NCI-H510A treated with DMSO at 0.1 percent for 48 hours (cell line): ENCODE results near the gene PARG.
"Not testable (repeated sequence)": the region's sequence is repeated elsewhere in the genome, so short reads cannot be mapped to it uniquely, and the experiment has no call there.

Source experiments
- DNase-seq: peaks from one replicate; lab custom pipeline; 2025; lab: John Stamatoyannopoulos, UW

The PARG gene

DNA sequence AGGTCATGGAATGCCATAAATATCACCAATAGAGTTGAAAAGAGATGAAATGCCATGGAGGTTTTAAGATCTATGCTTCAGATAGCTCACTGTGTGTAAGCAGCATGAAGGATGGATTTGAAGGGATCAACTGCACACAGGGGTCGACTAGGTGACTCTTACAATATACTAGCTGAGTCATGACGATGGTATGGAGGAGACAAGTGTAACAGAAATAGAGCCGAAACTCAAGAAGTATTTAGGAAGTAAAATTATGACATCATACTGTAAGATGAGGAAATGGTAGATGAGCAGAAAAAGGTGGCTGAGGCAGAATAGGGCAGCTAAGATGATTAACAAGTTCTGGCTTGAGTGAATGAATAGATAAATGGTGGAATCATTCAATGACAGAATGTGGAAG is 38.0 kb downstream of the PARG start:
- DNase-seq, result not testable (repeated sequence)

DNA sequence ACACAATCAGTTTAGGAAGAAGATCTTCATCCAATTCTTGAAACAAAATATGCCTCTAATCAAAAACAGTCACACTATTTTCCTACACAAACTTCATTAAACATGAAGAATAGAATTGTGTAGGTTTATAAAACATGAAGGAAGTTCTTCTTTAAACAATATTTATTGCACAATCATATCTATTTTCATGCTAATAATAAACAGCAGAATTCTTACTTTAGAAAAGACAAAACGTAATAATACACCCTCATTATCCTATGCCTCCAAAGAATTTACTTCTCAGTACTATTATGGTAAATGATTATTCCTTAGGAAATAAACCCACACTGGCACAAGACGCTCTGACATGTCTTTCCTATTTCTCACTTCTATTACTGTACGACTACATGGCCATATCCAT is 41.4 kb downstream of the PARG start:
- not testable (repeated sequence) for DNase-seq

DNA sequence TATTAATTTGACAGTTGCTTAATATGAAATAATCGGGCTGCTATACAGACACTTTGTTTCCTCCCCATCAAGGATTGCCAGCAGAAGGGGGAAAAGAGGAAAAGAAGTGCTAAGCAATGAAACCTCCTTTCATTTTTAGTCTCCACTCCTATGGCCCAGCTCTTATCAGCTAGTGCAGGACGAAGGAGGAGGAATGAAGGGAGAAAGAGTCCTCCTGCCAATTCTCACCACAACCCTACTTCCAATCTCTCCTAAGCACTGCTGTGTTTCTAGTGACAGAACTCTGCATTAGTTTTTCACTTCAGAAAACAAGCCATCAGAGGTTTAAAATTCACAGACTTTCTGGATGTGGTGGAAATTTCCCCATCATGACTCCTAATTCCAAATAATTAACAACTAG is 41.8 kb downstream of the PARG start:
- not testable (repeated sequence) for DNase-seq

DNA sequence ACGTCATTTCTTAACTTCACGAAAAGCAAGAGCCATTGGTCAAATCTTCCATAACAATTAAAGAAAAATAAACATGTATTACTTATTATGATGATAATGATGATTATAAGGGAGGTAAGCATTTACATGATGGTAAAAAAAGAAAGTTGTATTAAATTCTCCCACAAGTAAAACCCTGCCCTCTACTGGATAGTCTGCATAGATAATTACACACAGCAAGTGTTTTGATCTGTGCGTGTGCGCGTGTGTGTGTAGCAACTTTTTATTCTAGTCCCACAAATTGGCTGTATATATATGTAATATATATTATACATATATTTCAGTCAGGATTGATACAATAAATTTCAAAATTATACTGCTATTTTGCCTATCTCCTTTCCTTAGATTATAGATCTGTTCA is 51.8 kb downstream of the PARG start:
- DNase-seq, result not testable (repeated sequence)

DNA sequence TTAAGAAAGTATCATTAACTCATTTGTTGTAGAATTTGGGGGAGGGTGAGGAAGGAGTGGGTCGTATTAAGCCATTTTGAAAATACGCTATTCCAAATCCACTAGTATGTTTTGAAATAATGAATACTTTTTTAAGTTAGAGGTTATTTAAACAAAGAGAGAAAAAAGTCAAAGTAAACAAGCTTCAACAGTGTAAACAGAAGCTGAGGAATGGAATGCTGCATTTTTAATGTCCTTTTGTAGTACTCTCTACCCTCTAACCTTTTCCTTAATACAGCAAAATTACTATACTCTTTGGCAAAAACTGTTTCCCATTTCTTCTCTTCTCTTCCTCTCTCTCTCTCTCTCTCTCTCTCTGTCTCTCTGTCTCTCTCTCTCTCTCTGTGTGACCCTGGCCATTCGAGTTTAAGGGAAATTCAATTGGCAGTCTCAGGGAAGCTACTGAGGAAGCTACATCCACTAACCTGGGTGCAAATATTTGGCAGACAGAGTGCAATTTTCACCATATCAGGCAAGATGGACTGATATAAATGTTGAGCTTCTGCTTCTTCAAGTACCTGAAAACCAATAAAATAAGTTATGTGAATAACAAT is 57.0 kb downstream of the PARG start:
- not testable (repeated sequence) for DNase-seq

DNA sequence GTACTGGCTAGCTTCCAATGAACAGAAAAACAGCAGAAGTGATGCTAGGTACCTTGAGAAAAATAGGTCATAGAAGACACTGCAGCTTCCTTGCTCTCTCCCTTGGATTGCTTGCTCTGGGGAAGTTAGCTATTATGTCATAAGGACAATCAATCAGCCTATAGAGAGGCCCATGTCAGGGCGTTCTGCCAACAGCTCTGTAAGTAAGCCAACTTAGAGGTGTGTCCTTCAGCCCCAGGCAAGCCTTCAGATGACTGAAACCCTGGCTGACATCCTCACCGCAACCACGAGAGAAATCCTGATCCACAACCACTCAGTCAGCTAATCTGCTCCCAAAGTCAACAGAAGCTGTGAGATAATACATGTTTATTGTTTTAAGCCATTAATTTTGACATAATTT is 58.0 kb downstream of the PARG start:
- not testable (repeated sequence) for DNase-seq

DNA sequence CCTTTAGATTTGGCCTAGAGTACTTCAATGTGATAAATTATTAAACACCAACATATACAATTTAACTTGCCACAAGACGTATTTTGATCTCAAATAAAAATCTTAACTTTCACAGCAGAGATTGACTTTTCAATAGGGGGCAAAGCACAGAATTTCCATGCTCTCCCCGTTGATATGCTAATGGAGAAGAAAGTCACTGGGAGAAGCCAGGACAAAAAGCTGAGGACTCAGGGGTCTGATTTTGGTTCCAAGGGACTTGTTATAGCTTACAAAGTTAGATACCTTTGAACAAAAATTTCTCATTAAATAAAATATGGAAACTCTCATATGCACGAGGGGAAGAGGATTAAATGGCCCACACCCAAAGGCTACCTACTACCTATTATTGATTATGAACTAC is 59.5 kb downstream of the PARG start:
- not testable (repeated sequence) for DNase-seq

DNA sequence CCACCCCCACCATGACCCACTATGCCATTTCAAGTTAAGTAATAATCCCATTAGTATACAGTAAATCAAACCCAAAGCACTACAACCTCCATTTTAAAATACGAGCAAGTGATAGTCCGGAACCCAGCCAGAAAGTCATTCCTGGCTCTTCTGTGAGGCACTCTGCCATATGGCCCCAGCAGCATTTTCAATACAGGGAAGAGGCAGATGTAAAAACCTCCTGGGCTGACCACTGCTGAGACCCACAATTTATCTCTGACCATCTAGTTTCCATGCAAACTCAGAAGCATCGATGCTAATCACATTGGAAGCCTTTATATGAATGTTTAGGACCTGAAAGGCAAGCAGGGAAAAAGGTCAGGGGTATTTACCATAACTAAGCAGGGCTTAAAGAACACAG is 69.1 kb downstream of the PARG start:
- not testable (repeated sequence) for DNase-seq

DNA sequence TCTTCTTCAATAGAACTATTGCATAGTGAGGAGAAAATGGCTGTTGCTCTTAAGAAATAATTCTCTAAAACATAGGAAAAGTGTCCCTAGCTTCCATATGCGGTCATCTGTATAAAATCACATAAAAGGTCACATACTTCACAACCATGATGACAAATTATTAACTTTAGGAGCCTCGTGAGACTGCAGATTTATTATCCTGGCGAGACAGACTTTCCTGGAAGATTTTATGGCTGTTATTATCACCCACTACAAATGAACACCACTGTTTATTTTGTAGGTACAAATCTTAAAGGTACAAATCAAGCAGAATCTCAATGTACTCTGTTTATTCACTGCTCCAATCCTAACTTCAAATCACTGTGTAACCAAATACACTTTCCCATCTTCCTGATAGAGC is 70.4 kb downstream of the PARG start:
- not testable (repeated sequence) for DNase-seq

DNA sequence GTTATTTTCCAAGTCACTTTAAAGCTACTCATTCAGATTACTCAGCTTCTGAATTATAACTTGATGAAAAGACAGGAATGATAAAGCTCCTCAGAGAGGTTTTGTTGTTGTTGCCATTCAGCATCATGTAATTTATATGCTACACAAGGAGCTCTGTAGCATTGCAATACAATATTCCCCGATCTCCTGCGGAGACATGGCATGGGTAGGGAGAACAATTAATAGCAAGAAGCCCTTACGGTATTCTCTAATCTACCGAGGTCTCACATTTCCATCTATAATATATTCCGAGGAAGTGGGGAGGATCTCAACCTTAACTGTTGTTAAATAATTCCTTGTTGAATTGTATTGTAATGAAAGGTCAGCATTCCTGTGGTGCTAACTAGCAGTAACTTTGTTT is 81.9 kb downstream of the PARG start:
- DNase-seq, result not testable (repeated sequence)

DNA sequence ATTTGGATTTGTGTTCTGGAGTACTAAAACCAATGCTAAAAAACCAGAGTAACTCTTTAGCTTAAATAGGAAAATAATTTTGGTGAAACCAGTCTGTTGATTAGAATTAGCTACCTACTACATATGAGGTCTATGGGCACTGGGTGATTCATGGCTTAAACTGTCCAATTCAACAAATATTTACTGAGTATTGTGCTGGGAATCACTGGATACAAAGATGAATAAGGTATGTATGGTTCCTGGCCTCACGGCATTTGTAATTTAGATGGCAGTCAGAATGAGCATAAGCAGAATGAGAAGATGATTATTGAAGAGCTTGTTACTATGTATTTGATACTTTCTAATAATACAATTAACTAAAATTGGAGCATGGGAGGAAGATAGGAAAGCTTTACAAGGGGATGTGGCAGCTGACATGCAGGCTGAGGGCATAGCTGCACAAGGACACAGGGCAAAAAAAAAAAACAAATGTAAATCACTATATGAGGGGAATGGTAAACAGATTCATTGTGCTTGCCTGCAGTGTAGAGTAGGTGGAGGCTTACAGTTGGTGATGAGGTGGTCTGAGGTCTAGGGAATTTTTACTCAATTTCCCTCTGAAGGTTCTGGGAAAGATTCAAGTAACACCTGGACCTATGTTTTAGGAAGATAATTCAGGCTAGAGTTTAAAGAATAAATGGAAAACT is 83.0 kb downstream of the PARG start:
- not testable (repeated sequence) for DNase-seq

DNA sequence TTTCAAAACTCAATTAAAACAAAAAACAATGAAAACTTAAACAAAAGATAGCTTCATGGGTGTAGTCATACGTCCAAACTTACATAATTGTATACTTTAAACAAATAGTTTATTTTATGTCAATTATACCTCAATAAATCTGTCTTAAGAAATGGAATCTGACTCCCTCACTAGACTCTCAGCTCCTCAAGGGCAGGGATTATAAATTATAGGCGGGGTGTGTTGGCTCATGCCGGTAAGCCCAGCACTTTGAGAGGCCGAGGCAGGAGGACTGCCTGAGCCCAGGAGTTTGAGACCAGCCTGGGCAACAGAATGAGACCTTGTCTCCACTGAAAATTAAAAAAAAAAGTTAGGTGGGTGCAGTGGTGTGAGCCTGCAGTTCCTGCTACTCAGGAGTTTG is 92.3 kb downstream of the PARG start:
- DNase-seq, result not testable (repeated sequence)

DNA sequence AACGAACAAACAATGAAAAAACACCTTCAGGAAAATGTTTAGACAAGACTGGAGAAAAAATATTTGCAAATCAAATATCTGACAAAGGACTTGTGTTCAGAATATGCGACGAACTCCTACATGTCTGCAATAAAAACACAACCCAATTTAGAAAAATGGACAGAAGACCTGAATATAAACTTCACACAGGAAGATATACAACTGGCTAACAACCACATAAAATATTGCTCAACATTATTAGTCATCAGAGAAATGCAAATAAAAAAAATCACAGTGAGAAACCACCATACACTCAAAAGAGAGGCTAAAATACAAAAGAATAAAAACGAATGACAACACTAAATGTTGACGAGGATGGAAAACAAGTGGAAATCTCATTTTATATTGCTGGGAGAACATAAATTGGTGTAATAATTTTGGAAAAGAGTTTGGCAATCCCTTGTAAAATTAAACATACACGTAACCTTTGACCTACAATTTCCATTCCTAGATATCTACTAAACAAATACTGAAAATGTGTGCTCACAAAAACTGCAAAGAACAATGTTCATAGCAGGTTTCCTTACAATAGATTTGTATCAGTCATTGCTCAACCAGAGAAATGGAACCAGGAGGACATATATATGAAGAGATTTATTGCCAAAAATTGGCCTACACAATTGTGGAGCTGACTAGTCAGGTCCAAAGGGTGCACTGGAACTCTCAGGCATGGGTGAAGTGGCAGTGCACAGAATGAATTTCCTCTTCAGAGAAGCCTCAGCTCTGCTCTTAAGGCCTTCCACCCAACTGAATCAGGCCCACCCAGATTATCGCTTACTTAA is 96.8 kb downstream of the PARG start:
- no peak for DNase-seq

DNA sequence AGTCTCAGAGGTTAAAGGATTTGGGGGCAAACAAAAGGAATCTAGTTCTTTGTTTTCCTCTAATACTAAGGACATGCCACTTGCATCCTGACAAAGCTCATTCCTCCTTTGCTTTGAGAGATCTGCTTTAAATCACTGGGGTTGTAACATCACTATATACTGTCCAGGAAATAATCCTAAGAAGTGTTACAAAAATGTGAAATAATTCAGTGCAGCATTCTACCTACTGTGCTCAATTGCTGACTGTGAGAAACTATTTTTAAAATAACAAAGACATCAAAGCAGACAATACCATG is 99.5 kb downstream of the PARG start:
- not testable (repeated sequence) for DNase-seq

DNA sequence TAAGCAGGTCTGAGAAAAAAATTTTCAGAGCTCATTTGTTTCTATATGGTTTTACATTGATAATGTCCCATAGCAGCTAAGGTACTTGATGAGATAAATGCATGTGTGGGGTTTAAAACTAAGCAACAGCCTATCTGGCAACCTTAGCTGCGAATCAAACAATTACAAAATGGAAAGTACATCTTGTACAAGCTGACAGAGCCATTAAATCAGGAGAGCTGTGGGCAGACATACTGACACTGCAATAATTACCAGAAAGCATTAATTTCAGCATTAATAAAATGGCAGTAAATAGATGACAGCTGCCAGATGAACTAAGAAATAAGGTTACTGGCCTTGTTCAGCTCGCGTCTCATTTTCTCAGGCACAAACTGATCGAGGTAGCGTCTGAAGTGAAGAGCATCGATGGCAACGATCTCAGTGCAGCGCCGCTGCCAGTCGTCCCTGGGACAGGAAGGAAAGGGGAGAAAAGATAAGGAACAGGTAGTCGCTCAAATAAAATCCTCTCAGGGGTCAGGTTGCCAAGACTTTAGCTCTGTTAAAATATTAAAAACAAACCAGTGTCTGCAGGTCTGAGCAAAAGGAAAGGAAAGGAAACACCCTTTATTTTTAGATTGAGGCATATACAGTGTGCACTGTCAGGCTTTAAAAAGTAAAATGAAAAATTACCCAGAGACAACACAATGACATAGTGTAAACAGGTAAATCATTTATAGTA is 100.1 kb downstream of the PARG start:
- DNase-seq, result no peak

DNA sequence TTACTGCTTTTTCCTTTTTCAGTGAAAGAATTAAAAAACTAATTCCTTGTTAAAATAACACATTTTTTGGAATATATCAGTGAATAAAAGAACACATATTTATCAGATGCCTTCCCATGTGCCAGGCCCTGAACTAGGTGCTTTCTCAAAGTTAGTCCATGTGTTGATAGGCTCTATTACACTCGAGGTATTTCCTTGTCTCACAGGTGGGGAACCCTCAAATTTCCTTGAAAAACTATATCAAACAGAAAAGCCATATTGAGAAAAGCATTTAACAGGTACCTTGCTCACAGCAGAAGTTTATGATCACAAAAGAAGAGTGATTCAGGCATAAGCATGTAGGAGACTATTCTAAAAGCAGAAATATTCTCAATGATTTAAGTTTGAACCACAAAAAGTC is 104.1 kb downstream of the PARG start:
- DNase-seq, result no peak

DNA sequence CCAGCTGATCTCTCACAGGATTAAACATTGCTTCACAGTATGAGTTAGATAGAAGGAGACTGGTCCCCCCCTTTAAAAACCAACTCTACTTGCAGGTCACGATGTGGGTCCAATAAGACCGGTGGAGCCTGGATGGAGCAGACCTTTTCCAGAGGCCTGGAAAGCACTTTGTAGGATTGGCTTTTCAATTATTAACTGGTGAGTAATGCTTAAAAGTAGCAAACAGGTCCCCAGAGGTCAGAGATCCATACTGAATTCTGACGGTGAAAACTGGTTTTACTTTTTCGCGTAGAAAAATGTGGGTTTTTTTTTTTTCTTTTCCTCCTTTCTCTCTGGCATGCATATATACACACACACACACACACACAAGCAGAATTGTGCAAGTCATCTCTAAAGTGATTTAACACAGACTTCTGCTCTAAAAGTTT is 104.8 kb downstream of the PARG start:
- no peak for DNase-seq

DNA sequence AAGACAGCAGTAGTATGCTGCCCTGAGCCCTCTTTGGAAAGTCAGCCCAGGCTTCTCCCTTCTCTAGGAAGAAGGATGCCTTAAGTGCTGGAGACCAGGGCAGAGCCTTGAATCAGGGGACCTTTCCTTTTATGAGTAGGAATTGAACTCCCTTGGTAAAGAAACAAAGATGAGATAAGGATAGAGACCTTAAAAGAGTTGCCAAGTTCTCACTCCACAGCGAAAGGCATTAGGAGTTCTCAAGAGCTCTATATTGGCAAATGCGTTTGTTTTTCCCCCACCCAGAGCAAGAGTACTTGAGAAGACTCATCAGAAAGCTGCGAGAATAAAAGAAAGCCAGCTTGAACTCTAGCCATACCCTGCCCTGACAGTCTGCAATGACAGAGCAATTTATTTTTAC is 106.9 kb downstream of the PARG start:
- DNase-seq, result no peak

DNA sequence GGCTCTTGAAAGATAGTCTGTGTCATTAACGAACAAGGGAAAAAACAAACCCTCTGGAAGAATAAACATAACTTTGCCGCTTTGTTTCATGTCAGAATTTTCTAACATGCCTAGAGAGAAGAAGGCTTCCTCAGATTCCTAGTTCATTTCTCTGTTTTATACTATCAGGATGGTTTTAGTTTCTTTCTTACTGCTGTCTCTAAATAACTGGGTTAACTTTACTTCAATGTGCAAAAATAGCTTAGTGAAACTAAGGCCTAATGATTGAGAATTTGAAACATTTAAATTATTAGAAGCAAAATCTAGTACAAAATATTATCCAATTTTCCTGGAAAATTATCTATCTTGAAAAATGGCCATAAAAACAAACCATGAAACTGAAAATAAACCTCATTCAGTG is 107.6 kb downstream of the PARG start:
- no peak for DNase-seq

DNA sequence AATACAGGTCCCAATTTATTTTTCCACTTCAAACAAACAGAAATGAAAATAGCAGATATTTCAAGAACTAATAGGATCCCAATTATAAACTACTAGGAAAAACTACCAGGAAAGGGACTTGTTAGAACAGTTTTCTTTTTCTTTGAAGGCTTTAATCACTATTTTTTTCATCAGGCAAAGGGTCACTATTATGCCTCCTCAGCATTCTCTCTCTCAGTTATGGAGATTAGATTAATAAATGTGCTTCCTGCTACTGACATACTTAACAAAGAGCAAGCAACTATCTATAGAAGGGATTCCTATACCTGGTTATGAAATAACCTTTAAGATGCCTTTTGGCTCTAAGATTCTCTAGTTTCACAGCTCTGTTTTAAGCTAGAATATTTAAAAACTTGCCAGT is 108.7 kb downstream of the PARG start:
- no peak for DNase-seq

DNA sequence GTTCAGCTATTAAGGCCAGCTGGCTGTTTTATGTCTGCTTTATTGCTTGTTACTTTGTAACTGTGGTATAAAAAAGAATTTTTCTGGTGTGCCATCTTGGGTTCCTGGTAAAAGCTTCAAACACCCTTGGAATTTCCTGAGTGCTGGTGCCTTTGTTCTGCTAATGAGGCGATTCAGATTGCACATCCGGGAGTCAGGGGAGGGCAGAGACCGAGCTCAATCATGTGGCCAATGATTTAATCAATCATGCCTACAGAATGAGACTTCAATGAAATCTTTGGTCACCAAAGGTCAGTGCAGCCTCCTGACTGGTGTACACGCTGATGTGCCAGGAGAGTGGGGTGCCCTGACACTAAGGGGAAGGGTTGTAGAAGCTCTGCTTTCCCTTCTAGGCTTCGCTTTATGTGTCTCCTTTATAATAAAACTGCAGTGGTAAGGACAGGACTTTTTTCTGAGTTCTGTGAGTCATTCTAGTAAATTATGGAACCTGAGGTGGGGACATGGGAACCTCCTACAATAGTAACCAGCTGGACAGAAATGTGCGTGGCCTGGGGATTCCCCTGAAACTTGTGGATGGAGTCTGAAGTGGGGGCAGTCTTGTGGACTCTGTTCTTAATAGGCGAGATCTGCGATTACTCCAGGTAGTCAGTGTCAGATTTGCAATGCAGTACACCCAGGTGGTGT is 110.3 kb downstream of the PARG start:
- no peak for DNase-seq

DNA sequence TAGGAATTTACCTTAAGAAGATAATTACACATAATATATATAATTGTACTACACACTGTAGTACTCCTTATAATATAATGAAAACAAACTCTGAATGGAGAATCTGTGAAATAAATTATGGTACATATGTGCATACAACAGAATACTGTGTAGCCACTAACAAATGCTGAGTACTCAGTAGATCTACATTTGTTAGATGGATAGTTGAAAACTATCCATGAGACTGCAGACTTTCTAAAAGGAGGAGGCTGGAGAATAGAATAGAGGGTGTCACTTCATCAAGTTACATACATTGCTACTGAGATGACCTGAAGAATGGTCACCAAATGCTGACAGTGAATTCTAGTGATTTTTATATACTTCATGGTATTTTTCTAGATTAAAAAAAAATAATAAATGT is 111.0 kb downstream of the PARG start:
- DNase-seq, result no peak
